Measurements from ENCODE around the gene RABAC1.

DNA sequence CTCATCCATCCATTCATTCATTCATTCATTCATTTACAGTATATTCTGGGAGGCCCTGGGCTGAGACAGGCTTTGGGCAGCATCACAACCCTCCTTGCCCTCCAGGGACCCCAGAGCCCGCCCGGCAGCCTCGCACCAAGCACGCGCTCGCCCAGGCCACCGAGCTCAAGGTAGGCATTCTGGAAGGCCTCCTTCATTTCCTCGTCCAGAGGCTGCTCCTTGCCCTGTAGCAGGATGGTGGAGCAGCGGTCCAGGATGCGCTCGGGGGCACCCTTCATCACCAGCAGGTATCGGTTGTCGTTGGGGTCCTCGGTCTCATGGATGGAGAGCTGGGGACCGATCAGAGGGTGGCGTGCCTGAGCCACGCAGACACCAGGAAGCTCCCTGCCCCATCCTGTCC lies 19.3 kb upstream of the RABAC1 start:
- TF ChIP-seq, protein P1, sequence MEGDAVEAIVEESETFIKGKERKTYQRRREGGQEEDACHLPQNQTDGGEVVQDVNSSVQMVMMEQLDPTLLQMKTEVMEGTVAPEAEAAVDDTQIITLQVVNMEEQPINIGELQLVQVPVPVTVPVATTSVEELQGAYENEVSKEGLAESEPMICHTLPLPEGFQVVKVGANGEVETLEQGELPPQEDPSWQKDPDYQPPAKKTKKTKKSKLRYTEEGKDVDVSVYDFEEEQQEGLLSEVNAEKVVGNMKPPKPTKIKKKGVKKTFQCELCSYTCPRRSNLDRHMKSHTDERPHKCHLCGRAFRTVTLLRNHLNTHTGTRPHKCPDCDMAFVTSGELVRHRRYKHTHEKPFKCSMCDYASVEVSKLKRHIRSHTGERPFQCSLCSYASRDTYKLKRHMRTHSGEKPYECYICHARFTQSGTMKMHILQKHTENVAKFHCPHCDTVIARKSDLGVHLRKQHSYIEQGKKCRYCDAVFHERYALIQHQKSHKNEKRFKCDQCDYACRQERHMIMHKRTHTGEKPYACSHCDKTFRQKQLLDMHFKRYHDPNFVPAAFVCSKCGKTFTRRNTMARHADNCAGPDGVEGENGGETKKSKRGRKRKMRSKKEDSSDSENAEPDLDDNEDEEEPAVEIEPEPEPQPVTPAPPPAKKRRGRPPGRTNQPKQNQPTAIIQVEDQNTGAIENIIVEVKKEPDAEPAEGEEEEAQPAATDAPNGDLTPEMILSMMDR (conservative IDR thresholded peaks at IDR 0.05; ENCODE audit: low read length) = no peak
- TF ChIP-seq EZH2phosphoT487 (IDR thresholded peaks at IDR 0.05; ENCODE audit: borderline replicate concordance, low read depth, low read length) = no peak

All from OCI-LY7 (cell line).